AG04450 (cell line): ENCODE measurements around the gene PVALB. TPM values are rescaled to one million over a fixed set of nuclear protein-coding genes. Genes with fewer than 3 reads are reported as not detected.

ENCODE experiments used
- CTCF ChIA-PET: fragments of 300-600, 350-600 bp; formaldehyde crosslinking; extraction: SDS; loops from one replicate; lab custom pipeline; 2022; ENCODE audit warnings: antibody characterized with exemption, inconsistent platforms; lab: Charles Lee
- POLR2A ChIA-PET: fragments of 350-600 bp; formaldehyde crosslinking; extraction: SDS; loops from one replicate; lab custom pipeline; 2021; ENCODE audit warnings: antibody characterized with exemption, inconsistent platforms; lab: Yijun Ruan, JAX
- DNase-seq: peaks from one replicate; pipeline ENCODE4 v3.0.0-alpha.2; 2011; ENCODE audit warnings: low read depth, low spot score
- H3K27ac ChIP-seq: one replicate; pipeline ENCODE4 v1.5.1; 2012; ENCODE audit warnings: low read depth, low read length, control low read depth
- H3K27me3 ChIP-seq: one replicate; pipeline ENCODE4 v1.6.0; 2012; ENCODE audit warnings: low read length; ENCODE audit not compliant: control insufficient read depth, insufficient read depth
- H3K4me3 ChIP-seq: 2 replicates; pipeline ENCODE4 v1.5.1; 2011; ENCODE audit warnings: mild to moderate bottlenecking, low read depth, low read length, control low read depth
- H3K9me3 ChIP-seq: 2 replicates; pipeline ENCODE4 v1.5.1; 2012; ENCODE audit warnings: low read length; ENCODE audit not compliant: control insufficient read depth, insufficient read depth
- polyA plus RNA-seq: library from polyadenylated mRNA; depleted of rRNA; stranded (reverse); fragments of >200 nt; gene quantifications from 2 replicates; pipeline ENCODE4 v1.2.3, GENCODE V29; 2011
- TF ChIP-seq, protein P1 (sequence below): IDR thresholded peaks from 2 replicates; pipeline ENCODE4 v1.5.1; 2011; ENCODE audit warnings: low read depth, low read length, control low read depth, inconsistent platforms

Gene PVALB
- polyA plus RNA-seq, 1 experiment = not detected

DNA sequence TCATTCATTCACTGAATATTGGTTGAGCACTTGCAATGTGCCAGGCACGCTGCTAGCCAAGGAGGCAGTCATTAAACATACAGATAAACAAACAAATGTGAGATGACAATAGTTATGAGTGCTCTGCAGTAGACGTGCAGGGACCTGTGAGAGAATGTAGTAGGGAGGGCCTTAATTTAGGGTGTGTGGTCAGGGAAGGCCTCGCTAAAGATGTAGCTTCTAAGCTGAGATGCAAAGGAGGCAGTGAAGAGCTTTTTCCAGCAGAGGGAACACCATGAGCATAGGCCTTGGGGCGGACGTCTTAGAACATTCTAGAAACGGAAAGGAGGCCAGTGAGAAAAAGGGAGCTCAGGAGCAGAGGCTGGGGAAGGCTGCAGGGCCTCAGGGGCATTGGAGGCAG lies 43.2 kb upstream of the PVALB start:
- Histone ChIP-seq H3K4me3 (no peak overlapping the region), H3K27ac (no peak overlapping the region), H3K27me3 (peaks cover 13% of the 10 kb centered on the region), H3K9me3 (no peaks in the 10 kb centered on the region)
- no peak for DNase-seq
- CTCF ChIA-PET = interaction anchor here (0.6 to 5.5 kb wide), 3 partner anchors 102 to 315 kb away, joined by 3 to 140 read pairs (median 4); no protein-coding TSS in a partner anchor
- POLR2A ChIA-PET = no interaction called here
- TF ChIP-seq, protein P1, sequence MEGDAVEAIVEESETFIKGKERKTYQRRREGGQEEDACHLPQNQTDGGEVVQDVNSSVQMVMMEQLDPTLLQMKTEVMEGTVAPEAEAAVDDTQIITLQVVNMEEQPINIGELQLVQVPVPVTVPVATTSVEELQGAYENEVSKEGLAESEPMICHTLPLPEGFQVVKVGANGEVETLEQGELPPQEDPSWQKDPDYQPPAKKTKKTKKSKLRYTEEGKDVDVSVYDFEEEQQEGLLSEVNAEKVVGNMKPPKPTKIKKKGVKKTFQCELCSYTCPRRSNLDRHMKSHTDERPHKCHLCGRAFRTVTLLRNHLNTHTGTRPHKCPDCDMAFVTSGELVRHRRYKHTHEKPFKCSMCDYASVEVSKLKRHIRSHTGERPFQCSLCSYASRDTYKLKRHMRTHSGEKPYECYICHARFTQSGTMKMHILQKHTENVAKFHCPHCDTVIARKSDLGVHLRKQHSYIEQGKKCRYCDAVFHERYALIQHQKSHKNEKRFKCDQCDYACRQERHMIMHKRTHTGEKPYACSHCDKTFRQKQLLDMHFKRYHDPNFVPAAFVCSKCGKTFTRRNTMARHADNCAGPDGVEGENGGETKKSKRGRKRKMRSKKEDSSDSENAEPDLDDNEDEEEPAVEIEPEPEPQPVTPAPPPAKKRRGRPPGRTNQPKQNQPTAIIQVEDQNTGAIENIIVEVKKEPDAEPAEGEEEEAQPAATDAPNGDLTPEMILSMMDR = no peak

DNA sequence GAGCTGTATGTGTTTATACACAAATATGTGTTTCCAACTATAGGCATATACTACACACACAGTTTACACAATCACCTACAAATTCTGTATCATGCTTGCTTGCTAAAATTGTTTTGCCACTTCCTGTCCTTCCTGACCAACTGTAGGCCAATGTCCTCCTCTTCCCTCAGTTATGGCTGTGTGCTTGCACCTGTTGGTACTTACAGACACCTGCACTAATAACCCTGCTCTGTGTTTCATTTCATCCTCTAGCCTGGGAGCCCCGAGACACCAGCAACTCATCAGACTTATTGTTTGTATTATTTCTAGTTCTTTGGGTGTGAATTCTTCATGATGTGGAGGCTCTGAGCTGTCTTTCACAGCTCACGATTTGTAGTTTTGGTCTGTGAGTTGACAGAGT lies 42.1 kb upstream of the PVALB start:
- TF ChIP-seq, protein P1 = no peak
- POLR2A ChIA-PET = no interaction called here
- Histone ChIP-seq H3K9me3 (no peaks in the 10 kb centered on the region), H3K27ac (no peak overlapping the region), H3K4me3 (no peak overlapping the region), H3K27me3 (peaks cover 13% of the 10 kb centered on the region)
- CTCF ChIA-PET = interaction anchor here (3.3 to 5.5 kb wide), 2 partner anchors 78 to 314 kb away, joined by 45 to 140 read pairs; no protein-coding TSS in a partner anchor
- DNase-seq = no peak

DNA sequence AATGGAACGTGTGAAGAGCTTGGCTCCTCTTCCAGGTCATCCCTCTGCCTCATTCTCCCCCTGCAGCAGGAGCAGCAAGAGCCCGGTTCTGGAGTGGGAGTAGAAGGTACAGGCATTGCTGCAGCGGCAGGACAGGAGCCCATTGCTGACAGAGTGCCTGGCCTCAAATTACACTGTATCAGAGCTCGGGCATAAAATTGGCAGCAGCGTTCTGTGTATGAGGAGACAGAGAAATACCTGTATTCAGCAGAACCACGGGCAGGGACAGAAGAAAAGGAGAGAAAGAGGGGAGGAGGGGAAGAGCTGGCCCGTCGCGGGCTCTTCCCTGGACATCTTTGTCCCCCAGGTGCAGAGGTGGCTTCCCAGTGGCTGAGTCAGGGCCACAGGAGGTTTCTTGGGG lies 41.3 kb upstream of the PVALB start:
- TF ChIP-seq, protein P1 = no peak
- Histone ChIP-seq H3K27me3 (peaks cover 13% of the 10 kb centered on the region), H3K9me3 (peaks cover 4% of the 10 kb centered on the region; the same call in 1 of the 2 replicates), H3K27ac (no peak overlapping the region), H3K4me3 (no peak overlapping the region)
- POLR2A ChIA-PET = no interaction called here
- no peak for DNase-seq
- CTCF ChIA-PET = interaction anchor here (0.9 to 5.5 kb wide), 6 partner anchors 27 to 313 kb away, joined by 3 to 140 read pairs (median 16); no protein-coding TSS in a partner anchor

DNA sequence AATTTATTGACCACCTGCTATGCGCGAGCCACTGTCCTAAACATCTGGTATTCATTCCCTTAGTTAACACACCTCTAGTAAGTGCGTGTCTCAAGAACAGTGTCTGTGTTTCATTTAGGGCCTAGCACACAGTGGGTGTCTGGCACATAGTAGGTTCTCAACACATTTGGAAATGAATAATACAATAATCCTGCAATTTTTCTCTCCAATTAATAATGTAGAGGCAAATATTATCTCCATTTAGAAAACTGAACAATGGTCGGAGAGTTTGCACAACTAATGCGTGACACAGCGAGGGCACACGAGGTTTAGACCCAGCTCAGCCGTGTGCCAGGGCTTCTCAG lies 39.9 kb upstream of the PVALB start:
- DNase-seq = no peak
- peaks cover 13% of the 10 kb centered on the region for H3K27me3 ChIP-seq
- no peak overlapping the region for H3K27ac ChIP-seq
- TF ChIP-seq, protein P1 = no peak
- ChIA-PET POLR2A (no interaction called here), CTCF (interaction anchor here (0.6 to 5.5 kb wide), 54 partner anchors 8 to 336 kb away, joined by 3 to 140 read pairs (median 5); partner anchors contain the start of genes CSF2RB, IFT27 and TST)
- H3K4me3 ChIP-seq = no peak overlapping the region
- peaks cover 6% of the 10 kb centered on the region for H3K9me3 ChIP-seq

DNA sequence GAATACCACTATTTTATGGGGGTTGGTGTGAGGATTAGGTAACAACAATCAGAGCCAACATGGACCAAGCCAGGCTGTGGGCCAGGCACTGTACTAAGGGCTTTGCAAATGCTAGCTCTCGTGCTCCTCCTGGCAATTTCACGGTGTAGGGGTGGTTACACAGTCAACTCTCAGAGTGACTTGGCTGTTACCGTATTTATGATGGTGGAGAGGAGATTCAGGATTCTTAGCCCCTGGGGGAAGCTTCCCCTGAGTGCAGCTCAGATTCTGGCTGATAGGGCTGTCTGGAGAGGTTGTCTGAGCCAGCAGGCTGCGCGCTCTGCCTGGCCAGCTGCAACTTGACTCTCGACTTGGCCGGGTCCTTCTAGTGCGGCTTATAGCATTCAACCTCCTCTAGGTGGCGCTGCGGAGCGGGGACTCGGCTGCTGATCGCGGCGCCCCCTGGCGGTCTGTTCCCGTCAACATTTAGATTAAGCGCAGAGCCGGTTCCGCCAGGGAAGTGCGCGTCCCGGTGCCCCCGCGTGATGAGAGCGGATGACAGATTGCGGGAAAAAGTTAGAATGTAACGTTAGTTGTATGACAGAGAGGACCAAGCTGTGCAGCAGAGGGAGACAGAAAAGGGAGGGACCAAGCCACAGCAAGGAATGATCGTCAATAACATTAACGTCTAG lies 39.4 kb upstream of the PVALB start:
- peaks cover 13% of the 10 kb centered on the region for H3K27me3 ChIP-seq
- peak; percentile 68 for DNase-seq
- H3K4me3 ChIP-seq = no peak overlapping the region
- no peak overlapping the region for H3K27ac ChIP-seq
- CTCF ChIA-PET = interaction anchor here (0.6 to 5.5 kb wide), 90 partner anchors 9 to 343 kb away, joined by 3 to 140 read pairs (median 5); partner anchors contain the start of genes CSF2RB, IFT27 and TST
- POLR2A ChIA-PET = interaction anchor here (0.5 kb wide), 1 partner anchor 54 kb away, joined by 7 read pairs; no protein-coding TSS in a partner anchor
- H3K9me3 ChIP-seq = peaks cover 6% of the 10 kb centered on the region
- TF ChIP-seq, protein P1 = peak; percentile 100
